Epidermal melanocyte (primary cell): Measurements from ENCODE around the gene LHFPL2.

ENCODE experiments used
- DNase-seq: peaks from one replicate; pipeline ENCODE4 v3.0.0; 2011; ENCODE audit warnings: low spot score; ENCODE audit not compliant: insufficient read length

LHFPL2 gene

GRCh38 chr5:78642701-78643100 is 5.9 kb downstream of the LHFPL2 start:
- DNase-seq: no peak

- DNase-seq: no peak
Observed at GRCh38 chr5:78640662-78641474, 7.7 kb downstream of the LHFPL2 start.

- no peak for DNase-seq
Observed at GRCh38 chr5:78639791-78640190, 8.8 kb downstream of the LHFPL2 start.

- DNase-seq: no peak
Observed at GRCh38 chr5:78638973-78639669, 9.5 kb downstream of the LHFPL2 start.

GRCh38 chr5:78638423-78638822 is 10.1 kb downstream of the LHFPL2 start:
- peak; percentile 84 for DNase-seq

- no peak for DNase-seq
Observed at GRCh38 chr5:78637468-78637867, 11.1 kb downstream of the LHFPL2 start.

- DNase-seq: no peak
Observed at GRCh38 chr5:78636682-78637081, 11.9 kb downstream of the LHFPL2 start.

- DNase-seq: no peak
Observed at GRCh38 chr5:78634634-78635033, 13.9 kb downstream of the LHFPL2 start.

GRCh38 chr5:78634229-78634628 is 14.3 kb downstream of the LHFPL2 start:
- no peak for DNase-seq

GRCh38 chr5:78633700-78634099 is 14.9 kb downstream of the LHFPL2 start:
- DNase-seq: no peak

GRCh38 chr5:78632467-78632866 is 16.1 kb downstream of the LHFPL2 start:
- no peak for DNase-seq

GRCh38 chr5:78631931-78632330 is 16.6 kb downstream of the LHFPL2 start:
- DNase-seq: no peak

- DNase-seq: no peak
Observed at GRCh38 chr5:78630047-78630446, 18.5 kb downstream of the LHFPL2 start.

GRCh38 chr5:78629624-78630023 is 18.9 kb downstream of the LHFPL2 start:
- DNase-seq: no peak

GRCh38 chr5:78628270-78628992 is 20.1 kb downstream of the LHFPL2 start:
- DNase-seq: no peak

GRCh38 chr5:78627766-78628165 is 20.8 kb downstream of the LHFPL2 start:
- peak; percentile 37 for DNase-seq

- DNase-seq: peak; percentile 54
Observed at GRCh38 chr5:78627175-78627574, 21.4 kb downstream of the LHFPL2 start.

GRCh38 chr5:78626009-78626571 is 22.5 kb downstream of the LHFPL2 start:
- no peak for DNase-seq

GRCh38 chr5:78624992-78625391 is 23.6 kb downstream of the LHFPL2 start:
- DNase-seq: no peak

- no peak for DNase-seq
Observed at GRCh38 chr5:78624011-78624541, 24.5 kb downstream of the LHFPL2 start.

GRCh38 chr5:78622302-78622971 is 26.1 kb downstream of the LHFPL2 start:
- no peak for DNase-seq
